Retinal pigment epithelial cell (primary cell): Measurements from ENCODE around the gene CERS5.

ENCODE experiments used
- DNase-seq: peaks from one replicate; pipeline ENCODE4 v3.0.0-alpha.2; 2010; ENCODE audit warnings: low read depth
- H3K4me3 ChIP-seq: 2 replicates; pipeline ENCODE4 v1.5.1; 2011; ENCODE audit warnings: mild to moderate bottlenecking, low read length, control low read depth, moderate library complexity
- TF ChIP-seq, protein P1 (sequence below): conservative IDR thresholded peaks from 2 replicates; pipeline ENCODE4 v1.5.1; 2011; ENCODE audit warnings: low read depth, low read length, control low read depth, inconsistent platforms

The CERS5 gene

DNA sequence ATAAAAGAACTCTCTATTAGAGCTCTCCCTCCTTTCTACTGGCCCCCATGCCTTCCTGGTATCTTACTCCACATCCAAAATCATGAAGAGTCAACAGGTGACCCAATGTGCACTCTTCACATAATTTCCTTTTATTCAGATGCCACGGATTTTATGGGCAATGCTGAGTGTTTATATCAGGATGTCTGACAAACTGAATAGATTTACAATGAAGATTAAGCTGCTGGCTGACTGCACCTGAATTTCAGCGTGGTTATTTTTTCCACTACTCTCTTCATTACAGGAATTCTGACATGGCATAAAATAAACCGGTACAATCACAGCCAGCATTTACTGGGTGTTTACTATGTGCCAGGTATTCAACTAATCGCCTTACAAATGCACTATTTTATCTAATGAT, 29.4 kb upstream of the CERS5 start:
- no peak for DNase-seq
- no peak overlapping the region for H3K4me3 ChIP-seq
- TF ChIP-seq, protein P1, sequence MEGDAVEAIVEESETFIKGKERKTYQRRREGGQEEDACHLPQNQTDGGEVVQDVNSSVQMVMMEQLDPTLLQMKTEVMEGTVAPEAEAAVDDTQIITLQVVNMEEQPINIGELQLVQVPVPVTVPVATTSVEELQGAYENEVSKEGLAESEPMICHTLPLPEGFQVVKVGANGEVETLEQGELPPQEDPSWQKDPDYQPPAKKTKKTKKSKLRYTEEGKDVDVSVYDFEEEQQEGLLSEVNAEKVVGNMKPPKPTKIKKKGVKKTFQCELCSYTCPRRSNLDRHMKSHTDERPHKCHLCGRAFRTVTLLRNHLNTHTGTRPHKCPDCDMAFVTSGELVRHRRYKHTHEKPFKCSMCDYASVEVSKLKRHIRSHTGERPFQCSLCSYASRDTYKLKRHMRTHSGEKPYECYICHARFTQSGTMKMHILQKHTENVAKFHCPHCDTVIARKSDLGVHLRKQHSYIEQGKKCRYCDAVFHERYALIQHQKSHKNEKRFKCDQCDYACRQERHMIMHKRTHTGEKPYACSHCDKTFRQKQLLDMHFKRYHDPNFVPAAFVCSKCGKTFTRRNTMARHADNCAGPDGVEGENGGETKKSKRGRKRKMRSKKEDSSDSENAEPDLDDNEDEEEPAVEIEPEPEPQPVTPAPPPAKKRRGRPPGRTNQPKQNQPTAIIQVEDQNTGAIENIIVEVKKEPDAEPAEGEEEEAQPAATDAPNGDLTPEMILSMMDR = no peak

DNA sequence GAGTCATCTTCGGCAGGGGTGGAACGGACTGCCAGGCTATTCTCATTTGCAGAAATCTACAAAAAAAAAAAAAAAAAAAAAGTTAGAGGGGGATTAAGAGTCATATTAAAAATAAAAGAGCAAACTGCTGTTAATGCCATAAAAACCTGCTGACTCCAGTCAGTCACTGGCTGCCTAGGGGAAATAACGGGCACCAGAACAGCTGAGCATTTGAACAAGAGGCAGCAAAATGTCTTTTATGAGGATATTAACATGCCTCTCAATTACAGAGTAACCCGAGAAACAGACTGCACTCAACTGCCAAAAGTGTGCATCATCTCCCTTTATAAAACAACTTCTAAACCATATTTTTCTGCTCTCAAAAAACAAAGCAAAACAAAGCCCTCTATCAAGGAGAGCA, 28.7 kb upstream of the CERS5 start:
- TF ChIP-seq, protein P1 = no peak
- H3K4me3 ChIP-seq = no peak overlapping the region

DNA sequence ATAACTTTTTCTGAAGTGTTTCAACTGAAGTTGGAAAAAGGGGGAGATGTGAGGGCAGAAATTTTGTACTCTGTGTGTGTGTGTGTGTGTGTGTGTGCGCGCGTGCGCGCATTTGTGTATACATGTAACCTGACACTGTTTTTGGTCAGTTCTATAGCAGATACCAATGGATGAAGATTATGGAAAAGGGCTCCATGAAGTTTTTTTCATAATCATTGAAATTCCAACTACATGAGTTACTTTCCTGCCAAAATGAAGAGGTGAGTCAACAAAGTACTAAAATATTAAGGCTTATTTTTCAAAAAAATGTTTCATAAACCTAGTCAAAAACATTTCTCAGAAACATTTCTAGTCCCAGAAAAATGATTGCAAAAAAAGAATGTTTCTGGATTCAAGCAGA, 25.7 kb upstream of the CERS5 start:
- H3K4me3 ChIP-seq = no peak overlapping the region
- TF ChIP-seq, protein P1 = no peak
- DNase-seq = no peak

More for the DNA sequence above, 28.7 kb upstream of the CERS5 start:
- DNase-seq = no peak

DNA sequence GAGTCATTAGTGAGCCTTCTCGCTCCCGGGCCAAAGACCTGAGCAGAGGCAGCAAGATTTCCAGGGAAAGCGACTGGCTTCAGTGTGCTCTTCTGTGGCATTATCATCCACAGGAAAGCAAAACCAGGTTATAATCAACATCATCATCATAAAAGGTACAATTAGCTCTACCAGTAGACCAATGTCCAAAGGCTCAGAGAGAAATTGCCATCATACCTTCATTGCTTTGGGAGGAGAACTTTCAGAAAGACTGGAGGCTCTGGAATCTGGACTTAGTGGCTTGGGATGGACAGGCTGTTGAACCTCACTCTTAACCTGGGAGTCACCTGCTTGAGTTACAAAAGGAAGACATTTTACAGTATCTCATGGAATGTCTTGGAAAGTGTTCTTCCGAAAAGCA, 25.1 kb upstream of the CERS5 start:
- no peak for DNase-seq
- H3K4me3 ChIP-seq = no peak overlapping the region
- TF ChIP-seq, protein P1 = no peak

DNA sequence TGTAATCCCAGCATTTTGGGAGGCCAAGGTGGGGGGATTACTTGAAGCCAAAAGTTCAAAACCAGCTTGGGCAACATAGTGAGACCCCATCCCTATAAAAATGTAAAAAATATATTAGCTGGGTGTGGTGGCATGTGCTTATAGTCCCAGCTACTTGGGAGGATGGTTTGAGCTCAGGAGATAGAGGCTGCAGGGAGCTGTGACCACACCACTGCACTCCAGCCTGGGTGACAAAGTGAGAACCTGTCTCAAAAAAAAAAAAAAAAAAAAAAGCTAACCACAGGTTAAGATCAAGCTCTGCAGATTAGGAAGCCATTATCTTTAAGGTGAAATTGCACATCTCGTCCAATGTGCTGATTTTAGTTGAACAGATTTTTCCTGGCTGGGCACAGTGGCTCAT, 23.7 kb upstream of the CERS5 start:
- H3K4me3 ChIP-seq = no peak overlapping the region
- TF ChIP-seq, protein P1 = no peak
- no peak for DNase-seq

DNA sequence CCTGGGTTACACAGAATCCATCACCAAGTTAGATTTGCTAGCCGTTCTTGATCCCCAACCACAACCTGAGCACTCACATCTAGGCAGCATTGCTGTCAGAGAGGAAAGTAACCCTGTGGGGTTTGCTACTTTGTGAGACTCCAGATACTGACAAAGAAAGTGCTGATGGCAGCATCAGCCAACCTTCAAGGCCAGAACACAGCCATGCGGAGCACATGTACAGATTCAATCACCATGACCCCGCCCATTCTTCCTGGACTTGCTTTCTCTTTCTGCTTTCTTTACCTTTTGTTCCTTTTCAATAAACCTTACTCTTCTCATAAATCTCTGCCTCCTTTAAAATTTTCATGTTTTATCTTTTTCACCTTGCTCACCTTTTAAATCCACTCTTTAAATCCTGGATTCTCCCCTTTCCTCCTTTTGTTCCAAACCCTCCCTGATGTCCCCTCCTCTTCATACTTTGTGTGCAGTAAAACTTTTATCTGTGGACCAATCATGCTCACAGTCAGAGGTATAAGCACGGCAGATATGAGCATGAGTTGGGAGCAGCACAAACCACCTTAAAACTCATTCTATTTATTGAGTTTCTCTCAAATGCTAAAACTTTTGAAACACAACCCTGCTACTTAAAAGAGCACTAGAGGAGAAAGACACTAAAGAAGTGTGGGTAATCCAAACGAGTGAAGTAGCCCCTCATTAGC, 21.9 kb upstream of the CERS5 start:
- H3K4me3 ChIP-seq = no peak overlapping the region
- no peak for DNase-seq
- TF ChIP-seq, protein P1 = no peak

DNA sequence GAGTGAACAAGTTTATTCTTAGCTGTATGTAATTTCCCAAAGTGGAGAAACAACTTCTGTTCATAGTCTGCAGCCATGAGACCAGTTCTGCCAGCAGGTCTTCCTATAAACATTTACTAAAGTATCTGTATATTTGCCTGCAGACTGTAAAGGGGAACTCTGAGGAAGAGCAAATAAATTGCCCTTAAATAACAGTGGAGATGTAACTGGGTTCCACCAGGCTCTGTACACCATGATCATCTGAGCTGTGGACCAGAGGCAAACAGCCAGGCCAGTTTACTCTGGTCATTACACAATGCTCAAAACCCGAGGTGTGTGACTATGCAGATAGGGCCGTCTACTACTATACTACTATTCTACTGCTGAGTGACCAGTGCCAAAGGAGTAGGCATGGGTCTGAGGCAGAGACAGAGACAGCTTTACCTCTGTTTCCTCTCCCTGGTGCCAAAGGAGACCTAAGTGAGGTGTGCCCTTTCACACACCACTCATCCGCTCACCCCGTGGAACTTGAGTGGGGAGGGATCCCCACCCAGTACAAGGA, 21.1 kb upstream of the CERS5 start:
- DNase-seq = no peak
- TF ChIP-seq, protein P1 = no peak
- no peak overlapping the region for H3K4me3 ChIP-seq
